PC-3 (cell line): ENCODE data around the gene STX7. TPM values are rescaled to one million over a fixed set of nuclear protein-coding genes. Genes with fewer than 3 reads are reported as not detected.
"Not testable (repeated sequence)": the region's sequence is repeated elsewhere in the genome, so short reads cannot be mapped to it uniquely, and the experiment has no call there.

Source experiments
- ATAC-seq: fragments of 200-7000 bp; cut with Tn5 transposase; 2 replicates; pipeline ENCODE4 v1.9.1; 2020; ENCODE audit warnings: mild to moderate bottlenecking, moderate library complexity
- BruUV-seq: library from RNA; stranded (reverse); fragments of 400-500 nt; replicated peaks from 2 replicates; lab custom pipeline; 2021; lab: Mats Ljungman, UMichigan
- CTCF ChIA-PET: fragments of 300-600 bp; sonication (Branson Sonifier 250); formaldehyde crosslinking; loops from one replicate; lab custom pipeline; 2022; ENCODE audit warnings: antibody characterized with exemption; lab: Charles Lee
- POLR2A ChIA-PET: fragments of 300-600 bp; sonication (Branson Sonifier 250); formaldehyde crosslinking; loops from one replicate; lab custom pipeline; 2022; ENCODE audit warnings: antibody characterized with exemption; ENCODE audit not compliant: unreplicated experiment; lab: Charles Lee
- DNase-seq: peaks from one replicate; pipeline ENCODE4 v3.0.0-alpha.2; 2015
- H2AFZ ChIP-seq: fragments of 300-600 bp; sonication (generic); 2 replicates; pipeline ENCODE4 v1.6.0; 2016; ENCODE audit warnings: antibody characterized with exemption, low read length
- H3F3A ChIP-seq: fragments of 300-600 bp; sonication (generic); one replicate; pipeline ENCODE4 v1.6.0; 2017; ENCODE audit warnings: antibody characterized with exemption, low read length, control low read depth, mild to moderate bottlenecking; ENCODE audit not compliant: unreplicated experiment
- H3K27ac ChIP-seq: fragments of 300-600 bp; sonication (generic); 2 replicates; pipeline ENCODE4 v1.5.1; 2016; ENCODE audit warnings: mild to moderate bottlenecking, low read length
- H3K27me3 ChIP-seq: fragments of 300-600 bp; sonication (generic); 2 replicates; pipeline ENCODE4 v1.6.1; 2016; ENCODE audit warnings: low read length, mixed read lengths
- H3K36me3 ChIP-seq: fragments of 300-600 bp; sonication (generic); 2 replicates; pipeline ENCODE4 v1.6.1; 2016; ENCODE audit warnings: low read depth, mixed run types, low read length, mixed read lengths
- H3K4me1 ChIP-seq: fragments of 300-600 bp; sonication (generic); 2 replicates; pipeline ENCODE4 v1.5.1; 2016; ENCODE audit warnings: low read length; ENCODE audit not compliant: insufficient read depth
- H3K4me2 ChIP-seq: fragments of 300-600 bp; sonication (generic); 2 replicates; pipeline ENCODE4 v1.6.0; 2016; ENCODE audit warnings: low read length
- H3K4me3 ChIP-seq: fragments of 300-600 bp; sonication (generic); 2 replicates; pipeline ENCODE4 v1.5.1; 2016; ENCODE audit warnings: mild to moderate bottlenecking, low read length, mixed read lengths
- H3K79me2 ChIP-seq: fragments of 300-600 bp; sonication (generic); 2 replicates; pipeline ENCODE4 v1.6.1; 2017; ENCODE audit warnings: low read length, mixed read lengths
- H3K9ac ChIP-seq: fragments of 300-600 bp; sonication (generic); 2 replicates; pipeline ENCODE4 v1.6.0; 2016; ENCODE audit warnings: mild to moderate bottlenecking, low read length
- H3K9me2 ChIP-seq: fragments of 300-600 bp; sonication (generic); replicated peaks from 2 replicates; pipeline ENCODE4 v1.6.1; 2016; ENCODE audit warnings: mixed run types, low read length, mixed read lengths
- H3K9me3 ChIP-seq: fragments of 300-600 bp; sonication (generic); 2 replicates; pipeline ENCODE4 v1.6.1; 2016; ENCODE audit warnings: low read length, mixed read lengths
- H4K20me1 ChIP-seq: fragments of 300-600 bp; sonication (generic); 2 replicates; pipeline ENCODE4 v1.6.1; 2016; ENCODE audit warnings: low read length, mixed read lengths
- CTCF ChIP-seq: fragments of 300-600 bp; sonication (generic); conservative IDR thresholded peaks from 2 replicates; pipeline ENCODE4 v1.5.1; 2017; ENCODE audit warnings: antibody characterized with exemption, low read depth, mild to moderate bottlenecking, low read length
- EZH2 ChIP-seq: fragments of 300-600 bp; sonication (generic); IDR thresholded peaks from one replicate; pipeline ENCODE4 v1.6.1; 2017; ENCODE audit warnings: antibody characterized with exemption, mild to moderate bottlenecking, low read length; ENCODE audit not compliant: unreplicated experiment
- EZH2phosphoT487 ChIP-seq: fragments of 300-600 bp; sonication (generic); IDR thresholded peaks from 2 replicates; pipeline ENCODE4 v1.6.1; 2018; ENCODE audit warnings: mild to moderate bottlenecking, antibody characterized with exemption, low read length, borderline replicate concordance
- intact Hi-C: fragments of 100-400 bp; cut with micrococcal nuclease; formaldehyde crosslinking; loops from 2 replicates; pipeline ENCODE4 v1.9.0; 2023
- total RNA-seq: library from RNA; depleted of rRNA; stranded (reverse); fragments of >200 nt; gene quantifications from 2 replicates; pipeline ENCODE4 v1.2.3, GENCODE V29; 2014

The STX7 gene
- total RNA-seq, 1 experiment from 2014 or later: 27.4 TPM

GRCh38 chr6:132537977-132538376 is 25.1 kb upstream of the STX7 start, which contains the start of gene TAAR9:
TSS of gene TAAR9 (plus strand) at chr6:132538277. CDS start at chr6:132538290, 13 bp downstream.
- Histone ChIP-seq H3K4me3 (no peak within 1 kb of the TSS), H3K79me2 (no peaks in the 10 kb centered on the region), H3K4me2 (no peak within 1 kb of the TSS), H3F3A (no peaks in the 10 kb centered on the region), H3K4me1 (no peaks in the 10 kb centered on the region), H3K9me3 (no peaks in the 10 kb centered on the region), H4K20me1 (no peaks in the 10 kb centered on the region), H3K27me3 (no peaks in the 10 kb centered on the region), H3K9me2 (no peaks in the 10 kb centered on the region), H3K9ac (no peak within 1 kb of the TSS), H3K27ac (no peak within 1 kb of the TSS), H3K36me3 (no peaks in the 10 kb centered on the region), H2AFZ (no peak within 1 kb of the TSS)
- no peak for TF ChIP-seq EZH2phosphoT487
- no peak for TF ChIP-seq EZH2
- no peak for TF ChIP-seq CTCF
- ChIA-PET CTCF (no interaction called here), POLR2A (no interaction called here)
- no TSS peak for BruUV-seq
- no peak for DNase-seq
- intact Hi-C loops: no loop called here
- ATAC-seq: no peak

GRCh38 chr6:132537145-132537544 is 24.2 kb upstream of the STX7 start:
- Histone ChIP-seq H4K20me1 (no peaks in the 10 kb centered on the region), H3K9me2 (no peaks in the 10 kb centered on the region), H3K36me3 (no peaks in the 10 kb centered on the region), H3K4me2 (no peak overlapping the region), H3K79me2 (no peaks in the 10 kb centered on the region), H3K9ac (no peak overlapping the region), H3K9me3 (no peaks in the 10 kb centered on the region), H3K27me3 (no peaks in the 10 kb centered on the region), H3K4me3 (no peak overlapping the region), H3K4me1 (no peaks in the 10 kb centered on the region), H2AFZ (no peak overlapping the region), H3K27ac (no peak overlapping the region), H3F3A (no peaks in the 10 kb centered on the region)
- no peak for DNase-seq
- POLR2A ChIA-PET: interaction anchor here (0.7 kb wide), 1 partner anchor 121 kb away, joined by 5 read pairs; no protein-coding TSS in a partner anchor
- no peak for ATAC-seq
- intact Hi-C loops: no loop called here
- no TSS peak for BruUV-seq
- CTCF ChIA-PET: no interaction called here
- TF ChIP-seq EZH2: no peak
- no peak for TF ChIP-seq CTCF
- TF ChIP-seq EZH2phosphoT487: no peak

GRCh38 chr6:132534546-132534945 is 21.6 kb upstream of the STX7 start:
- H3K4me3 ChIP-seq, H3K9me3 ChIP-seq, H3K9me2 ChIP-seq, H3K27me3 ChIP-seq, H3K79me2 ChIP-seq, ATAC-seq, H3K4me2 ChIP-seq, intact Hi-C loops, H3F3A ChIP-seq, BruUV-seq, CTCF ChIA-PET, H3K4me1 ChIP-seq, POLR2A ChIA-PET, H3K9ac ChIP-seq, DNase-seq, H4K20me1 ChIP-seq, H2AFZ ChIP-seq, H3K27ac ChIP-seq, H3K36me3 ChIP-seq: not testable (repeated sequence)
